CD4-positive, alpha-beta T cell treated with Interferon alpha-2 for 1 hour (primary cell): Measurements from ENCODE around the gene OR2B2.
A peak's percentile ranks its signal among the peaks of the same experiment; 100 is the strongest.
"Not testable (repeated sequence)": the region's sequence is repeated elsewhere in the genome, so short reads cannot be mapped to it uniquely, and the experiment has no call there.

ENCODE experiments used
- DNase-seq, 2 donors: peaks; one replicate each; pipeline ENCODE4 v3.0.0-alpha.2; 2020 to 2022

Gene OR2B2

GRCh38 chr6:27911956-27912446 lies at the start of gene OR2B2:
OR2B2 (minus strand) TSS chr6:27912396; CDS start chr6:27912319, 77 bp downstream.
- DNase-seq = no peak

- DNase-seq = no peak
These were observed 45.3 kb upstream of the OR2B2 start for GRCh38 chr6:27957516-27957915.

DNA sequence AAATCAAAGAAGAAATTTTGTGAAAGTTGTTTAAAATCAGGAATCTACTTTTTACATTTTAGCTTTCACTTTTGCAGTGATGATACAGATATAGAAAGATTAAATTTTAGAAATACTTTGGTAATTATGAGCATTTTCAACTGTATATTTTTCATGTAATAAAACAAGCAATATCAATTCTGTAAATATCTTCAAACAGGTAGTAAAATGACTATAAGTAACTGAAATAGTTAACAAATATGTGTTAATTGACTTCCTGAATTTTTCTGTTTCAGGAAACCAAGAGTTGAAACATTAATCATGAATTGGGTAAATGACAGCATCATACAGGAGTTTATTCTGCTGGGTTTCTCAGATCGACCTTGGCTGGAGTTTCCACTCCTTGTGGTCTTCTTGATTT lies 44.7 kb upstream of the OR2B2 start, which contains the start of gene OR2B6:
Gene OR2B6 (plus strand): TSS at position 301 of the 400 bp plus-strand sequence. CDS start 0 bp downstream, at position 301.
- no peak for DNase-seq

- no peak for DNase-seq
These were observed 38.8 kb upstream of the OR2B2 start for GRCh38 chr6:27951040-27951439.

DNA sequence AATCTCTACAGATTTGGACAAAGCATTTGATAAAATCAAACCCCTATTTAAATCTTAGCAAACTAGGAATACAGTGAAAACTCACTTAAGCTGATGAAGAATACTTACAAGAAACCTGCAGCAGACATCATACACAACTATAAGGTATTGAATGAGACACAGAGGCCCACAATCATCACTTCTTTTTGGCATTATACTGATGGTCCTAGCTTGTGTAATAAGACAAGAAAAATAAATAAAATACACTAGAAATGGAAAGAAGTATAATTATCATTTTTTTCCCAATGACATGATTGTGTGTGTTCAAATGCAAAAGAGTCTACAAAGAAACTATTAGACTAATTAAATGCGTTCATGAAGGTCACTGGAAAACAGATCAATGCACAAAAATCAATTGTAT lies 36.0 kb upstream of the OR2B2 start:
- no peak for DNase-seq

- DNase-seq = not testable (repeated sequence)
These were observed 30.9 kb upstream of the OR2B2 start for GRCh38 chr6:27943072-27943471.

DNA sequence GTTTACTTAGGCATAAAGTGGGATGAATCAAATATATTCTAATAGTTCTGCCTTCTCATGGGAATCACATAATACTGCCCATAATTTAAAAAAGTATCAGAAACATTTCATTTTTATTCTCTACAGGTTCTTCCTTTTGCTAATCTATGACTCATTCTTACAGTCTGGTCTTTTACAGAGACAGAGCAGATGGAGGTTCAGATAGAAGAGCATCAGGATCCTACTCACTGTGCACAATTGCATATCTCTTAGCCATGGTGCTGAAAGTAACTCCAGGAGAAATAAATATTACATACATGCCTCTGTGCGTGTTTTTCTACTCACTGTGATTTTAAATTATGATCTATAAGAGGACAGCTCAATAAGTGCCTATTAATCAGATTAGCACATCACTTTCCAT lies 28.6 kb upstream of the OR2B2 start:
- no peak for DNase-seq

GRCh38 chr6:27931209-27931608 lies 19.0 kb upstream of the OR2B2 start:
- no peak for DNase-seq

DNA sequence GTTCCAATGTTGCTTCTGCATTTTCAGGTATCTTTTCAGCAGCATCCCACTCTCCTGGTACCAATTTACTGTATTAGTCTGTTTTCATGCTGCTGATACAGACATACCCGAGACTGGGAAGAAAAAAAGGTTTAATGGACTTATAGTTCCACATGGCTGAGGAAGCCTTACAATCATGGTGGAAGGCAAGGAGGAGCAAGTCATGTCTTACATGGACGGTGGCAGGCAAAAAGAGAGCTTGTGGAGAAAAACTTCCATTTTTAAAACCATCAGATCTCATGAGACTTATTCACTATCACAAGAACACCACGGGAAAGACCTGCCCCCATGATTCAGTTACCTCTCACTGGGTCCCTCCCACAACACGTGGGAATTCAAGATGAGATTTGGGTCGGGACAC lies 17.7 kb upstream of the OR2B2 start:
- not testable (repeated sequence) for DNase-seq

GRCh38 chr6:27928041-27928440 lies 15.8 kb upstream of the OR2B2 start:
- DNase-seq = not testable (repeated sequence)

DNA sequence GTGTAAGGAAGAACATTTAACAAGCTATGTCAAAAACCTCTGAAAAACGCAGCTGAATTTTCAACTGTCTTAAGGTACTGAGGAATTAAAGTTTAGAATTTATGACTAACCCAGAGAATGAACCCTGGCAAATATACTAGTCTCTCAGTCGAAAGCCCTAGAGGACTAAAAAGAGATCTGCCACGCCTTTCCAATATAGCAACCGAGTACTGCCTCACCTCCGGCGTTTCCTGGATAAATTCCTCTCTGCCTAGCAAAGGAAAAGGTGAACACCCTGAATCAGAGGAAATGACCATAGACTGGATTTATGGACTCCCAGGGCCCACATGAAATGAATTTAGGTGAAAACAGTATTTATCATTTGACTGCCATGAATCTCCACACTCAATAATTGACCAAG lies 12.0 kb upstream of the OR2B2 start:
- no peak for DNase-seq

DNA sequence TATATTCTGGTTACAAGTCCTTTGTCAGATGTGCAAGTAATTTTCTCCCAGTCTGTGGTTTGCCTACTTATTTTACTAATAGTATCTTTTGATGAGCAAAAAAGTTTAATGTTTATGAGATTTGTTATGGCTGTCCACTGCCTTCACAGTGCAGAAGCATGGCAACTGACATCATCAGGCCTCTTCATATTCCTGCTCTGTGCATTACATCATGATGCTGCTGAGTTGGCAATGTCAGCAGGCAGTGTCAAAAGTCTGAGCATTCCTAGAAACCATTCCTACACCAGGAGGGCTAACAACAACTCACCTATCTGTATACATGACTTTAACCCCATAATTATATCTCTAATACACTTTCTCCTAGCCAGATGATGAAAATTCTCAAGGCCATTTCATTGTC lies 10.8 kb upstream of the OR2B2 start:
- DNase-seq = no peak

GRCh38 chr6:27908017-27908416 lies 4.2 kb downstream of the OR2B2 start:
- DNase-seq = no peak

DNA sequence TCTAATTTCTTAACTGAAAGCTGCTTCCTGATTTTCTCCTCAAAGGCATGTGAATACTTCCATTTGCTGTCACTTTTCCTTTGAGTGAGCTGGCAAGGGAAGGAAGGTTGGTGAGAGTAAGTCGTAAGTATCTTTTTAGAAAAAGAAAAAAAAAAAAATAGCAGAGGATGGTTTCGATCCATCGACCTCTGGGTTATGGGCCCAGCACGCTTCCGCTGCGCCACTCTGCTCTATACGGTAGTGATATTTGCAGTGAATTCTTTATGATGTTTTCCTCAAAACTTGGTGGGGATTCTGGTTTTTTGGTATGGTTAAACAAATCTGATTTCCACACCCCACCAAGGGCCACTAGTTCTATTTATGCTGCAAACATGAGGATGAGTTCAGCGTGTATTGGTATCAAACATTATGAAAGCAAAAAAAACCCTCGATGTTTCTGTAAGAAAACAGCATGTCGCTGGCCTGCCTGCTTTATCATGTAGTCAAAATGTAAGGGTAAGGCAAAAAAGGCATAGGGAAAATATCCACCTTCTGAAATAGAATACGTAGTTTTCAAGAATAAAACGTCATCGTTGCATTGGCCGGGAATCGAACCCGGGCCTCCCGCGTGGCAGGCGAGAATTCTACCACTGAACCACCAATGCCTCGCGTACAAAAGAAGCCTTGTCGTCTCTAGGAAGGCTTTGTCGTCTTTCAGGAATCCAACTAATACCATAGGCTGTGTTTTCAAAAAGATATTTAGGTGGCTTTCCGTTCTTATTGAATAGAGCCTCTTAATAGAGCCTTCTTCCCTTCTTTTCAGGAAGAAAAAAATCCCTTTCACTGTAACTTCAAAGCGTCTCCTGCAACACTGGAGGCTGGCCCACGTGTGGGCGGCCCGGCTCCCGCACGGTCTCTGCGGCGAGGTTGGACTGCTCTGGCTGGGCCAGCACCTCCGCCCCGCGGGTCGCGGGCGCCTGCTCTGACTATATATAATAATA lies 9.6 kb downstream of the OR2B2 start:
- DNase-seq = peak; percentile 88 to 95

DNA sequence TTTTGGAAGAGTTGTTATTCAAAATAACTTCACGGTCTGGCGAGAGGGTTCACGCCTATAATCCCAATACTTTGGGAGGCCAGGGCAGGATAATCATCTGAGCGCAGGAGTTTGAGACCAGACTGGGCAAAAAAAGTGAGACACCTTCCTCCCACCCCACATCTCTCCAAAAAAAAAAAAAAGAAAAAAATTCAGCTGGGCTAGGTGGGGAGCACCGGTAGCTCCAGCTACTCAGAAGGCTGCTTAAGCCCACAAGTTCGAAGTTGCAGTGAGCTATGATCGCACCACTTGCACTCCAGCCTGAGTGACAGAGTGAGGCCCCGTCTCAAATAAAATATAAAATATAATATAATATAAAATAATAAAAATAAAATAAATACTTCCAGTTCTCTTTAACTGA lies 10.4 kb downstream of the OR2B2 start:
- no peak for DNase-seq

GRCh38 chr6:27900197-27900596 lies 12.0 kb downstream of the OR2B2 start:
- not testable (repeated sequence) for DNase-seq

GRCh38 chr6:27899543-27899942 lies 12.7 kb downstream of the OR2B2 start:
- DNase-seq = no peak

DNA sequence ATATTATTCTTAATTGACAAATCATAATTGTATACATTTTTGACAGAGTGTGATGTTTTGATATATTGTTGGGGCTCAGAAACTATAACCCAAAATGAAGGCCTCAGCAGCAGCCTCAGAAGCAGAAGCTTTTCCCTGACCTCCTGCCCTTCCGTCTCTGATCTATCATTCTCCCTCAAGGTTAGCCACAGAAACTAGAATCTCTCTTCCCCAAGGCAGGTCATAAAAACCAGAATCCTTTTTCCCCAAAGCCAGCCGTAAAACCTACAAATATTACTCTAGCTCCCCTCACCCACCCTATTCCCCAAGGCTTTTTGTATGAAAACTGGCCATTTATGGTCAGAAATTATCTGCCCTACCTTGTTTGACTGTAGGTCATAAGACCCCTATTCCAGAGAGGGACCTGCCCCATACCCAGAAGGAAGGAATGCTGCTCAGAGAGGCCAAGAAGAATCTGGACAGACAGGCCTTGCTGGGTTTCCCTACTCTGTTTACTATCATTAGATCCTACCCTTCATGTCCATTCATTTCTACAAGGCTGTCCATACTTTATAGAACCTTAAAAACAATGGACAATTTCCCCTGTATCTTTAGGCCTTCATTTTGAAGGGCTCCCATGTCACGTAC lies 14.5 kb downstream of the OR2B2 start:
- no peak for DNase-seq

- DNase-seq = no peak
These were observed 15.8 kb downstream of the OR2B2 start for GRCh38 chr6:27896398-27896796.

- peak; percentile 75 to 84 for DNase-seq
These were observed 17.1 kb downstream of the OR2B2 start for GRCh38 chr6:27894839-27895762.

- peak; percentile 83 to 89 for DNase-seq
These were observed 18.1 kb downstream of the OR2B2 start for GRCh38 chr6:27893836-27894807.
